SK-N-SH treated with all-trans-retinoic acid at 6 μM for 48 hours (cell line): ENCODE results near the gene HBG2.

Experiments
- ESRRG ChIP-seq: fragments of 250-450 bp; sonication (Bioruptor Pico); IDR thresholded peaks from 2 replicates; pipeline ENCODE4 v1.6.1; 2021; ENCODE audit warnings: mild to moderate bottlenecking
- ZNF565 ChIP-seq: fragments of 450-650 bp; formaldehyde crosslinking; conservative IDR thresholded peaks from 2 replicates; pipeline ENCODE4 v1.5.0; 2020; ENCODE audit warnings: low read depth, mild to moderate bottlenecking, moderate library complexity

- no peak for TF ChIP-seq ZNF565 (CRISPR knock-in tag)
- TF ChIP-seq ESRRG (CRISPR knock-in tag): no peak
These were observed 34.4 kb upstream of the HBG2 start for GRCh38 chr11:5288906-5289550.
